ENCODE data around the gene PLA2G2C. TPM values are rescaled to one million over a fixed set of nuclear protein-coding genes. Genes with fewer than 3 reads are reported as not detected.
A peak's percentile ranks its signal among the peaks of the same experiment; 100 is the strongest.

PLA2G2C gene
- total and polyA plus RNA-seq, 2 donors (not counting 3 experiments of a cell fraction or from before 2014, with no cell fraction given): not detected

- Histone ChIP-seq H3K4me2 (ENCODE audit: insufficient read depth, low read length) (no peak overlapping the region), H3K79me2 (ENCODE audit: control insufficient read depth, insufficient read depth, low read length) (no peaks in the 10 kb centered on the region), H3K9me1 (replicated peaks; ENCODE audit: control insufficient read depth, extremely low read depth, insufficient read depth, low read length) (no peaks in the 10 kb centered on the region), H3K36me3 (ENCODE audit: control insufficient read depth in 2 of 2, extremely low read depth in 1 of 2, insufficient read depth in 2 of 2, low read length in 2 of 2) (no peaks in the 10 kb centered on the region), H4K20me1 (replicated peaks; ENCODE audit: control insufficient read depth, extremely low read depth, insufficient read depth, low read length) (no peaks in the 10 kb centered on the region), H3K4me1 (ENCODE audit: control insufficient read depth, extremely low read depth, insufficient read depth, low read length) (no peaks in the 10 kb centered on the region), H3K27me3 (ENCODE audit: control insufficient read depth in 2 of 2, insufficient read depth in 2 of 2, low read length in 2 of 2) (peaks cover 7% of the 10 kb centered on the region in 2 experiments), H3K9ac (replicated peaks; ENCODE audit: extremely low read depth, insufficient read depth, low read length) (no peak overlapping the region), H3K4me3 (replicated peaks in 1 of 3; ENCODE audit: insufficient read depth in 1 of 3, low read depth in 1 of 3, low read length in 3 of 3) (no peak overlapping the region), H3K27ac (ENCODE audit: insufficient read depth, low read depth, low read length) (no peak overlapping the region), H2AFZ (ENCODE audit: low read depth, low read length) (no peak overlapping the region), H3K9me3 (replicated peaks; ENCODE audit: control insufficient read depth, insufficient read depth, low read length) (no peaks in the 10 kb centered on the region)
- CTCF ChIA-PET: interaction anchor here (0.6 to 2.7 kb wide), 39 partner anchors 9 to 902 kb away, joined by 3 to 67 read pairs (median 3); partner anchors contain the start of gene CAMK2N1
- DNase-seq (ENCODE audit: low read depth, low spot score) (peak; percentile 39), FAIRE-seq (peak; percentile 50)
- BruUV-seq (replicated peaks): no TSS peak
- intact Hi-C loops (cut with micrococcal nuclease): loop anchor here (1.0 to 5.0 kb wide), 4 partner anchors 149 to 296 kb away; no protein-coding TSS in a partner anchor
- no peak for TF ChIP-seq POLR2AphosphoS5 (IDR thresholded peaks at IDR 0.05; ENCODE audit: insufficient read depth, low read depth, low read length)
- TF ChIP-seq, protein P1, sequence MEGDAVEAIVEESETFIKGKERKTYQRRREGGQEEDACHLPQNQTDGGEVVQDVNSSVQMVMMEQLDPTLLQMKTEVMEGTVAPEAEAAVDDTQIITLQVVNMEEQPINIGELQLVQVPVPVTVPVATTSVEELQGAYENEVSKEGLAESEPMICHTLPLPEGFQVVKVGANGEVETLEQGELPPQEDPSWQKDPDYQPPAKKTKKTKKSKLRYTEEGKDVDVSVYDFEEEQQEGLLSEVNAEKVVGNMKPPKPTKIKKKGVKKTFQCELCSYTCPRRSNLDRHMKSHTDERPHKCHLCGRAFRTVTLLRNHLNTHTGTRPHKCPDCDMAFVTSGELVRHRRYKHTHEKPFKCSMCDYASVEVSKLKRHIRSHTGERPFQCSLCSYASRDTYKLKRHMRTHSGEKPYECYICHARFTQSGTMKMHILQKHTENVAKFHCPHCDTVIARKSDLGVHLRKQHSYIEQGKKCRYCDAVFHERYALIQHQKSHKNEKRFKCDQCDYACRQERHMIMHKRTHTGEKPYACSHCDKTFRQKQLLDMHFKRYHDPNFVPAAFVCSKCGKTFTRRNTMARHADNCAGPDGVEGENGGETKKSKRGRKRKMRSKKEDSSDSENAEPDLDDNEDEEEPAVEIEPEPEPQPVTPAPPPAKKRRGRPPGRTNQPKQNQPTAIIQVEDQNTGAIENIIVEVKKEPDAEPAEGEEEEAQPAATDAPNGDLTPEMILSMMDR (IDR thresholded peaks at IDR 0.05; ENCODE audit: extremely low read depth in 1 of 2, insufficient read depth in 1 of 2, low read depth in 1 of 2, low read length in 2 of 2): peak; percentile 76 to 79
- POLR2A ChIA-PET: interaction anchor here (0.7 kb wide), 1 partner anchor 420 kb away, joined by 10 read pairs; the partner anchor contains the start of gene PINK1
- dilution Hi-C loops (cut with MboI; ENCODE audit: extremely low pct_ligation_motif_present, low sequenced_read_pairs): no loop called here
Observed at GRCh38 chr1:20212685-20213331, 26.5 kb upstream of the PLA2G2C start.

DNA sequence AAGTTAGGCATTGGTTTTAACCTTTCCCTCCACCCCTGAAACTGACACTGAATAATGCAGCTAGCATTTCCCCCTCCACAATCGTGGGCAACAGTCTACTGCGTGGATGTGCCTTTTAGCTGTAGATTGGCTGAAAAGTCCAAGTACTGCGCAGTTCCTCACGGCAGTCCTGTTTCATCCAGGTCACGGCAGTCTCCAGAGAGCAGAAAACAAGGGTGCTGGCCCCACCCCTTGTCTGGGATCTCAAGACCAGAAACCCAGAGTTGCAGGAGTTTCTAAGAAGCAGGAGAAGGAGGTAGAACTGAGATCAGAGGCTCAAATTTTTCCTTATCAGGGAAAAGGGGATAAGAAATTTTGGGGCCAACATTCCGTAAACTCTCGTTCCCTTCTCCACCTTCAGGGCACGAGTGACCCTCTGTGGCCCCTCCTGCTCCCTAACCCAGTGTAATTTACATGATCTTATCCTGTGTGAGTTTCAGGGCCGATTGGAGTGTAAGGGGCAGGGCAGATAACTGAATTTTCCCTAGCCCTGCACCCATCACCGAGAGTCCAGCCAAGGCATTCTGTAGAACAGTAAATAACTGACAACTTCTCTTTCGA is 25.9 kb upstream of the PLA2G2C start:
- BruUV-seq (replicated peaks): no TSS peak
- Histone ChIP-seq H2AFZ (ENCODE audit: low read depth, low read length) (no peak overlapping the region), H3K4me1 (ENCODE audit: control insufficient read depth, extremely low read depth, insufficient read depth, low read length) (no peaks in the 10 kb centered on the region), H3K27me3 (ENCODE audit: control insufficient read depth in 2 of 2, insufficient read depth in 2 of 2, low read length in 2 of 2) (peaks cover 7% of the 10 kb centered on the region in 2 experiments), H4K20me1 (replicated peaks; ENCODE audit: control insufficient read depth, extremely low read depth, insufficient read depth, low read length) (no peaks in the 10 kb centered on the region), H3K9me1 (replicated peaks; ENCODE audit: control insufficient read depth, extremely low read depth, insufficient read depth, low read length) (no peaks in the 10 kb centered on the region), H3K36me3 (ENCODE audit: control insufficient read depth in 2 of 2, extremely low read depth in 1 of 2, insufficient read depth in 2 of 2, low read length in 2 of 2) (no peaks in the 10 kb centered on the region), H3K4me3 (replicated peaks in 1 of 3; ENCODE audit: insufficient read depth in 1 of 3, low read depth in 1 of 3, low read length in 3 of 3) (no peak overlapping the region), H3K9me3 (replicated peaks; ENCODE audit: control insufficient read depth, insufficient read depth, low read length) (no peaks in the 10 kb centered on the region), H3K9ac (replicated peaks; ENCODE audit: extremely low read depth, insufficient read depth, low read length) (no peak overlapping the region), H3K79me2 (ENCODE audit: control insufficient read depth, insufficient read depth, low read length) (no peaks in the 10 kb centered on the region), H3K27ac (ENCODE audit: insufficient read depth, low read depth, low read length) (no peak overlapping the region), H3K4me2 (ENCODE audit: insufficient read depth, low read length) (no peak overlapping the region)
- ChIA-PET CTCF (interaction anchor here (0.6 to 2.7 kb wide), 34 partner anchors 9 to 903 kb away, joined by 3 to 67 read pairs (median 4); partner anchors contain the start of gene CAMK2N1), POLR2A (interaction anchor here (0.7 kb wide), 1 partner anchor 421 kb away, joined by 10 read pairs; the partner anchor contains the start of gene PINK1)
- FAIRE-seq (no peak), DNase-seq (ENCODE audit: low read depth, low spot score) (no peak)
- TF ChIP-seq POLR2A (IDR thresholded peaks at IDR 0.05; ENCODE audit: low read depth, low read length) (no peak), MYC (IDR thresholded peaks at IDR 0.05; ENCODE audit: low read depth, low read length) (no peak), POLR2AphosphoS5 (IDR thresholded peaks at IDR 0.05; ENCODE audit: insufficient read depth, low read depth, low read length) (no peak), JUN (IDR thresholded peaks at IDR 0.05; ENCODE audit: borderline replicate concordance, insufficient read depth, insufficient read length, low read depth) (no peak), EZH2 (IDR thresholded peaks at IDR 0.05; ENCODE audit: borderline replicate concordance, low read depth, low read length, severe bottlenecking) (no peak), GATA2 (IDR thresholded peaks at IDR 0.05; ENCODE audit: insufficient read depth, insufficient read length, low read depth, low read length) (no peak), FOS (IDR thresholded peaks at IDR 0.05; ENCODE audit: borderline replicate concordance, insufficient read depth, low read length) (no peak)
- TF ChIP-seq, protein P2, sequence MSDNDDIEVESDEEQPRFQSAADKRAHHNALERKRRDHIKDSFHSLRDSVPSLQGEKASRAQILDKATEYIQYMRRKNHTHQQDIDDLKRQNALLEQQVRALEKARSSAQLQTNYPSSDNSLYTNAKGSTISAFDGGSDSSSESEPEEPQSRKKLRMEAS (IDR thresholded peaks at IDR 0.05; ENCODE audit: insufficient read depth, insufficient read length): no peak
- TF ChIP-seq, protein P1 (IDR thresholded peaks at IDR 0.05; ENCODE audit: extremely low read depth in 1 of 2, insufficient read depth in 1 of 2, low read depth in 1 of 2, low read length in 2 of 2): no peak
- dilution Hi-C loops (cut with MboI; ENCODE audit: extremely low pct_ligation_motif_present, low sequenced_read_pairs) (no loop called here), intact Hi-C loops (cut with micrococcal nuclease) (loop anchor here (5.0 kb wide), 2 partner anchors 150 to 295 kb away; no protein-coding TSS in a partner anchor)

Data from endothelial cell of umbilical vein (primary cell).